K562 (cell line): ENCODE measurements around the gene PLA2R1.

Experiments
- NR2C2 ChIP-seq, 2 experiments: fragments of 200-800 bp in 1 of 2; sonication (Bioruptor generic) in 1 of 2; sonication (generic) in 1 of 2; formaldehyde crosslinking in 1 of 2; IDR thresholded peaks; 2 replicates each; pipeline versions ENCODE4 v1.6.1 to v1.8.0; 2016 to 2022; ENCODE audit warnings: mild to moderate bottlenecking in 1 of 2, missing compliant biosample characterization in 1 of 2, missing genetic modification characterization in 1 of 2, missing genetic modification reagents in 1 of 2
- SIX5 ChIP-seq, 2 experiments: IDR thresholded peaks; 2 replicates each; pipeline ENCODE4 v1.6.1; 2011; ENCODE audit warnings: low read length in 2 of 2, borderline replicate concordance in 1 of 2, low read depth in 1 of 2, mild to moderate bottlenecking in 1 of 2, moderate library complexity in 1 of 2; ENCODE audit not compliant: insufficient read depth in 1 of 2
- TAF1 ChIP-seq: IDR thresholded peaks from 2 replicates; pipeline ENCODE4 v1.6.1; 2011; ENCODE audit warnings: mild to moderate bottlenecking, low read length, moderate library complexity; ENCODE audit not compliant: insufficient read depth, control insufficient read depth, severe bottlenecking; ENCODE audit errors: extremely low read depth

- no peak for TF ChIP-seq TAF1
- TF ChIP-seq SIX5 (IDR thresholded peaks at IDR 0.05; ENCODE audit: borderline replicate concordance in 1 of 2, insufficient read depth in 1 of 2, low read depth in 1 of 2, low read length in 2 of 2), result no peak
- TF ChIP-seq NR2C2 (CRISPR knock-in tag; IDR thresholded peaks at IDR 0.05), result no peak
- TF ChIP-seq NR2C2 (tag; IDR thresholded peaks at IDR 0.05), result no peak
Measured at GRCh38 chr2:159944874-159945273, 117.5 kb downstream of the PLA2R1 start.
